ENCODE results near the gene CTNND2.

The CTNND2 gene

GRCh38 chr5:11044581-11044980 is 859.7 kb downstream of the CTNND2 start:
- no peak for TF ChIP-seq CTCF (IDR thresholded peaks at IDR 0.05; ENCODE audit: low read depth, low read length)
- no peak overlapping the region for H3K4me3 ChIP-seq (ENCODE audit: low read depth, low read length)
- DNase-seq (ENCODE audit: low read depth, low spot score) = no peak
- in situ Hi-C loops (cut with HindIII; ENCODE audit: low sequenced_read_pairs) = no loop called here

- no peak for DNase-seq (ENCODE audit: low read depth, low spot score)
- H3K4me3 ChIP-seq (ENCODE audit: low read depth, low read length) = no peak overlapping the region
- in situ Hi-C loops (cut with HindIII; ENCODE audit: low sequenced_read_pairs) = no loop called here
- TF ChIP-seq CTCF (IDR thresholded peaks at IDR 0.05; ENCODE audit: low read depth, low read length) = no peak
Observed at GRCh38 chr5:11043881-11044280, 860.4 kb downstream of the CTNND2 start.

- in situ Hi-C loops (cut with HindIII; ENCODE audit: low sequenced_read_pairs) = no loop called here
- DNase-seq (ENCODE audit: low read depth, low spot score) = no peak
- no peak overlapping the region for H3K4me3 ChIP-seq (ENCODE audit: low read depth, low read length)
- TF ChIP-seq CTCF (IDR thresholded peaks at IDR 0.05; ENCODE audit: low read depth, low read length) = no peak
Observed at GRCh38 chr5:11040345-11040744, 863.9 kb downstream of the CTNND2 start.

- TF ChIP-seq CTCF (IDR thresholded peaks at IDR 0.05; ENCODE audit: low read depth, low read length) = no peak
- DNase-seq (ENCODE audit: low read depth, low spot score) = no peak
- in situ Hi-C loops (cut with HindIII; ENCODE audit: low sequenced_read_pairs) = no loop called here
- H3K4me3 ChIP-seq (ENCODE audit: low read depth, low read length) = no peak overlapping the region
Observed at GRCh38 chr5:11038772-11039171, 865.5 kb downstream of the CTNND2 start.

GRCh38 chr5:11037941-11038340 is 866.3 kb downstream of the CTNND2 start:
- TF ChIP-seq CTCF (IDR thresholded peaks at IDR 0.05; ENCODE audit: low read depth, low read length) = no peak
- no peak overlapping the region for H3K4me3 ChIP-seq (ENCODE audit: low read depth, low read length)
- in situ Hi-C loops (cut with HindIII; ENCODE audit: low sequenced_read_pairs) = no loop called here

GRCh38 chr5:11037080-11037479 is 867.2 kb downstream of the CTNND2 start:
- DNase-seq (ENCODE audit: low read depth, low spot score) = no peak
- in situ Hi-C loops (cut with HindIII; ENCODE audit: low sequenced_read_pairs) = no loop called here
- no peak overlapping the region for H3K4me3 ChIP-seq (ENCODE audit: low read depth, low read length)
- TF ChIP-seq CTCF (IDR thresholded peaks at IDR 0.05; ENCODE audit: low read depth, low read length) = no peak

More at GRCh38 chr5:11037941-11038340, 866.3 kb downstream of the CTNND2 start:
- no peak for DNase-seq (ENCODE audit: low read depth, low spot score)

- no peak for DNase-seq (ENCODE audit: low read depth, low spot score)
- in situ Hi-C loops (cut with HindIII; ENCODE audit: low sequenced_read_pairs) = no loop called here
- H3K4me3 ChIP-seq (ENCODE audit: low read depth, low read length) = no peak overlapping the region
- no peak for TF ChIP-seq CTCF (IDR thresholded peaks at IDR 0.05; ENCODE audit: low read depth, low read length)
Observed at GRCh38 chr5:11030671-11031070, 873.6 kb downstream of the CTNND2 start.
